Left lung (tissue), 10 donors: ENCODE results near the gene ACO2. TPM values are rescaled to one million over a fixed set of nuclear protein-coding genes. Genes with fewer than 3 reads are reported as not detected.
"Not testable (repeated sequence)": the region's sequence is repeated elsewhere in the genome, so short reads cannot be mapped to it uniquely, and the experiment has no call there.

Experiments
- ATAC-seq: fragments of 200-7000 bp; cut with Tn5 transposase; one replicate; pipeline ENCODE4 v1.9.1; 2020; ENCODE audit warnings: moderate library complexity
- DNase-seq, 4 donors: peaks; one replicate each; pipeline ENCODE4 v3.0.0-alpha.2; 2013 to 2020
- H3K27ac ChIP-seq, 2 donors: fragments of 200-600 bp; sonication (generic) in 1 of 2; one replicate each; pipeline versions ENCODE4 v1.5.0 to v1.8.0; 2020 to 2021
- H3K27me3 ChIP-seq, 2 donors: fragments of 200-600 bp; sonication (generic) in 1 of 2; one replicate each; pipeline versions ENCODE4 v1.5.0 to v1.8.0; 2020 to 2021
- H3K36me3 ChIP-seq, 2 donors: fragments of 200-600 bp; sonication (generic) in 1 of 2; one replicate each; pipeline versions ENCODE4 v1.5.0 to v1.8.0; 2020 to 2021
- H3K4me1 ChIP-seq, 2 donors: fragments of 200-600 bp; one replicate each; pipeline ENCODE4 v1.8.0; 2021
- H3K4me3 ChIP-seq, 2 donors: fragments of 200-600 bp; sonication (generic) in 1 of 2; one replicate each; pipeline versions ENCODE4 v1.5.0 to v1.8.0; 2020 to 2021; ENCODE audit warnings: mild to moderate bottlenecking in 1 of 2
- H3K9me3 ChIP-seq, 2 donors: fragments of 200-600 bp; sonication (generic) in 1 of 2; one replicate each; pipeline versions ENCODE4 v1.5.0 to v1.8.0; 2020 to 2021
- CTCF ChIP-seq, 2 donors: fragments of 200-600 bp; sonication (generic) in 1 of 2; IDR thresholded peaks; one replicate each; pipeline versions ENCODE4 v1.5.0 to v1.8.0; 2021; ENCODE audit warnings: antibody characterized with exemption in 2 of 2
- intact Hi-C, 2 donors: fragments of 100-400 bp; cut with DNase I; formaldehyde crosslinking; loops; one replicate each; pipeline versions ENCODE4 v1.11.2 to v1.14.2; 2022
- polyA plus RNA-seq, 6 donors: library from polyadenylated mRNA; unstranded; fragments of 120-200 nt; gene quantifications; one replicate each; pipeline ENCODE4 v1.2.1, GENCODE V29; 2013; ENCODE audit not compliant: insufficient read length in 6 of 6
- total RNA-seq, 2 donors: library from RNA; stranded (reverse); fragmentation: NEBNext Ultra II Directional; extraction: Animal tissue kit (Norgen Biotek cat#: 25700); gene quantifications; one replicate each; pipeline ENCODE4 v1.2.1, GENCODE V29; 2021
- donor health status: DM: no; HTN: yes; CAD: no.
- donor health status: DM: no; HTN: no; CAD: no.

Gene ACO2
- total and polyA plus RNA-seq, 8 donors, result 51.0 to 91.8 (median 59.4) TPM

GRCh38 chr22:41568811-41569210, 99.9 kb downstream of the ACO2 start:
- Histone ChIP-seq H3K9me3 (no peaks in the 10 kb centered on the region), H3K27ac (no peak overlapping the region), H3K36me3 (no peaks in the 10 kb centered on the region), H3K27me3 (no peaks in the 10 kb centered on the region), H3K4me3 (no peak overlapping the region), H3K4me1 (no peaks in the 10 kb centered on the region)
- ATAC-seq, result no peak
- DNase-seq, result no peak
- intact Hi-C loops, result no loop called here
- no peak for TF ChIP-seq CTCF (IDR thresholded peaks at IDR 0.05)

GRCh38 chr22:41570221-41570620, 101.3 kb downstream of the ACO2 start:
- intact Hi-C loops, result no loop called here
- no peaks in the 10 kb centered on the region for H3K4me1 ChIP-seq
- H3K36me3 ChIP-seq, result peaks cover 0 to 6% of the 10 kb centered on the region in 2 donors
- no peak overlapping the region for H3K4me3 ChIP-seq
- TF ChIP-seq CTCF (IDR thresholded peaks at IDR 0.05), result no peak
- DNase-seq, result no peak
- ATAC-seq, result no peak
- H3K27me3 ChIP-seq, result no peaks in the 10 kb centered on the region
- no peaks in the 10 kb centered on the region for H3K9me3 ChIP-seq
- H3K27ac ChIP-seq, result no peak overlapping the region

GRCh38 chr22:41571786-41572185, 102.9 kb downstream of the ACO2 start:
- intact Hi-C loops, result no loop called here

GRCh38 chr22:41572305-41572704, 103.4 kb downstream of the ACO2 start:
- peaks cover 0 to 26% of the 10 kb centered on the region in 2 donors for H3K36me3 ChIP-seq
- H3K4me1 ChIP-seq, H3K4me3 ChIP-seq, H3K27ac ChIP-seq, H3K9me3 ChIP-seq, H3K27me3 ChIP-seq, ATAC-seq, intact Hi-C loops, DNase-seq: not testable (repeated sequence)

More at GRCh38 chr22:41571786-41572185, 102.9 kb downstream of the ACO2 start:
- H3K27ac ChIP-seq, result no peak overlapping the region
- H3K27me3 ChIP-seq, result no peaks in the 10 kb centered on the region
- TF ChIP-seq CTCF (IDR thresholded peaks at IDR 0.05), result no peak
- H3K36me3 ChIP-seq, result peaks cover 0 to 21% of the 10 kb centered on the region in 2 donors
- ATAC-seq (no peak), DNase-seq (no peak)
- H3K9me3 ChIP-seq, result no peaks in the 10 kb centered on the region
- no peaks in the 10 kb centered on the region for H3K4me1 ChIP-seq
- H3K4me3 ChIP-seq, result no peak overlapping the region

- TF ChIP-seq CTCF (IDR thresholded peaks at IDR 0.05), result no peak
- intact Hi-C loops, result no loop called here
- DNase-seq, result no peak
Measured at GRCh38 chr22:41573677-41574076, 104.8 kb downstream of the ACO2 start.

GRCh38 chr22:41574847-41575381, 106.0 kb downstream of the ACO2 start:
- intact Hi-C loops, result no loop called here
- H3K36me3 ChIP-seq, result peaks cover 0 to 52% of the 10 kb centered on the region in 2 donors
- no peak for TF ChIP-seq CTCF (IDR thresholded peaks at IDR 0.05)

More at GRCh38 chr22:41573677-41574076, 104.8 kb downstream of the ACO2 start:
- Histone ChIP-seq H3K4me3 (no peak overlapping the region), H3K27ac (no peak overlapping the region), H3K9me3 (no peaks in the 10 kb centered on the region), H3K4me1 (no peaks in the 10 kb centered on the region), H3K36me3 (peaks cover 0 to 39% of the 10 kb centered on the region in 2 donors), H3K27me3 (no peaks in the 10 kb centered on the region)
- no peak for ATAC-seq

More at GRCh38 chr22:41574847-41575381, 106.0 kb downstream of the ACO2 start:
- DNase-seq, result peak in 1 of 4 donors; percentile 83
- Histone ChIP-seq H3K27me3 (no peaks in the 10 kb centered on the region), H3K27ac (no peak overlapping the region), H3K4me3 (no peak overlapping the region), H3K9me3 (no peaks in the 10 kb centered on the region), H3K4me1 (no peaks in the 10 kb centered on the region)
- peak; percentile 21 for ATAC-seq
